Ovary (tissue), 9 donors: ENCODE results near the gene CFDP1. TPM values are rescaled to one million over a fixed set of nuclear protein-coding genes. Genes with fewer than 3 reads are reported as not detected.

Experiments
- DNase-seq, 5 donors: peaks; one replicate each; pipeline ENCODE4 v3.0.0-alpha.2; 2019 to 2020
- H3K27ac ChIP-seq, 2 donors: fragments of 200-600 bp; one replicate each; pipeline versions ENCODE4 v1.5.1 to v1.8.0; 2019 to 2022
- H3K27me3 ChIP-seq: fragments of 200-600 bp; one replicate; pipeline ENCODE4 v1.8.0; 2022
- H3K36me3 ChIP-seq: fragments of 200-600 bp; sonication (generic); one replicate; pipeline ENCODE4 v1.5.1; 2019
- H3K4me1 ChIP-seq: one replicate; pipeline ENCODE4 v1.8.1; 2013; ENCODE audit warnings: mild to moderate bottlenecking, moderate library complexity; ENCODE audit not compliant: insufficient read depth
- H3K4me3 ChIP-seq: fragments of 200-600 bp; sonication (generic); one replicate; pipeline ENCODE4 v1.5.1; 2017
- H3K9me3 ChIP-seq, 2 donors: fragments of 200-600 bp in 1 of 2; sonication (generic) in 1 of 2; one replicate each; pipeline versions ENCODE4 v1.5.1 to v1.8.1; 2013 to 2019; ENCODE audit warnings: mild to moderate bottlenecking in 1 of 2, moderate library complexity in 1 of 2
- CTCF ChIP-seq, 3 donors: fragments of 450-650 bp in 2 of 3; fragments of 200-600 bp in 1 of 3; IDR thresholded peaks; one replicate each; pipeline versions ENCODE4 v1.5.1 to v1.8.0; 2016 to 2022; ENCODE audit warnings: antibody characterized with exemption in 3 of 3, mild to moderate bottlenecking in 1 of 3
- EP300 ChIP-seq: sonication (generic); formaldehyde crosslinking; IDR thresholded peaks from one replicate; pipeline ENCODE4 v1.6.1; 2017; ENCODE audit warnings: antibody characterized with exemption
- POLR2A ChIP-seq: fragments of 450-650 bp; IDR thresholded peaks from one replicate; pipeline ENCODE4 v1.6.1; 2017; ENCODE audit warnings: antibody characterized with exemption, mild to moderate bottlenecking, moderate library complexity
- WGBS, 3 donors: extraction: QIAGEN DNeasy Blood & Tissue Kit in 1 of 3; methylation state at CpG; one replicate each; pipeline versions ENCODE4 v1.1.5 to v1.1.7; 2013 to 2017; 5-methylcytosine and 5-hydroxymethylcytosine counted together
- intact Hi-C, 4 donors: fragments of 100-400 bp; cut with DNase I; formaldehyde crosslinking; loops; one replicate each; pipeline versions ENCODE4 v1.11.0 to v1.15.1; 2022 to 2023
- polyA plus RNA-seq, 2 donors: library from polyadenylated mRNA; stranded (reverse); fragments of 200-250 nt in 1 of 2; fragments of 350-450 nt in 1 of 2; fragmentation: Illumina TruSeq in 1 of 2; extraction: RNeasy Lipid Tissue Mini Kit (QIAGEN cat#74804) in 1 of 2; gene quantifications; one replicate each; pipeline ENCODE4 v1.2.3, GENCODE V29; 2013 to 2014
- total RNA-seq, 7 donors: library from RNA; depleted of rRNA in 2 of 7; stranded (reverse); fragments of >200 nt in 2 of 7; fragmentation: NEBNext Ultra II Directional in 3 of 7; extraction: Animal tissue kit (Norgen Biotek cat#: 25700) in 3 of 7; gene quantifications; one replicate each; pipeline versions ENCODE4 v1.1.0 to v1.2.4, GENCODE V29; 2016 to 2023
- donor health status: DM: no; HTN: no; CAD: no; lungs with moderate emphysema.
- donor health status: DM: no; HTN: no; CAD: no.
- donor health status: Bipolar disorder and iron deficiency.
- donor health status: DM: yes; HTN: yes; CAD: no.
- donor health status: DM: no; HTN: no; CAD: no.
- donor health status: DM: yes; HTN: yes; CAD: no.

Gene CFDP1
- total and polyA plus RNA-seq, 9 donors: 67.0 to 173 (median 73.0) TPM

GRCh38 chr16:75415169-75415905 lies 18.0 kb downstream of the CFDP1 start:
- intact Hi-C loops: no loop called here

GRCh38 chr16:75413951-75414350 lies 19.4 kb downstream of the CFDP1 start:
- no peak for TF ChIP-seq CTCF (IDR thresholded peaks at IDR 0.05)
- TF ChIP-seq POLR2A: no peak
- TF ChIP-seq EP300: no peak
- H3K4me3 ChIP-seq: no peak overlapping the region
- H3K36me3 ChIP-seq: no peaks in the 10 kb centered on the region
- intact Hi-C loops: no loop called here
- no peaks in the 10 kb centered on the region for H3K9me3 ChIP-seq
- no peak overlapping the region for H3K27ac ChIP-seq
- WGBS, 3 donors: 93 to 96% (median 94%) methylated on average over 2 of the region's 2 CpGs
- no peaks in the 10 kb centered on the region for H3K27me3 ChIP-seq
- H3K4me1 ChIP-seq: peaks cover 4% of the 10 kb centered on the region
- no peak for DNase-seq

More at GRCh38 chr16:75415169-75415905, 18.0 kb downstream of the CFDP1 start:
- Histone ChIP-seq H3K36me3 (no peaks in the 10 kb centered on the region), H3K9me3 (no peaks in the 10 kb centered on the region), H3K4me1 (peaks cover 6% of the 10 kb centered on the region), H3K4me3 (no peak overlapping the region), H3K27me3 (no peaks in the 10 kb centered on the region), H3K27ac (no peak overlapping the region)
- TF ChIP-seq CTCF (IDR thresholded peaks at IDR 0.05) (no peak), POLR2A (no peak), EP300 (no peak)
- WGBS, 3 donors: 73 to 89% (median 85%) methylated on average over 4 of the region's 4 CpGs
- DNase-seq: no peak

- H3K4me1 ChIP-seq: no peaks in the 10 kb centered on the region
- intact Hi-C loops: no loop called here
- no peak overlapping the region for H3K27ac ChIP-seq
- no peak for TF ChIP-seq POLR2A
- no peak for TF ChIP-seq CTCF (IDR thresholded peaks at IDR 0.05)
- no peak for TF ChIP-seq EP300
- no peaks in the 10 kb centered on the region for H3K27me3 ChIP-seq
- no peak for DNase-seq
- no peaks in the 10 kb centered on the region for H3K36me3 ChIP-seq
- no peak overlapping the region for H3K4me3 ChIP-seq
- no peaks in the 10 kb centered on the region for H3K9me3 ChIP-seq
- 73 to 75% (median 75%) methylated on average over 4 of the region's 4 CpGs for WGBS, 3 donors
Observed at GRCh38 chr16:75406943-75407342, 26.4 kb downstream of the CFDP1 start.

- Histone ChIP-seq H3K4me1 (no peaks in the 10 kb centered on the region), H3K4me3 (no peak overlapping the region), H3K27me3 (no peaks in the 10 kb centered on the region), H3K27ac (no peak overlapping the region), H3K9me3 (no peaks in the 10 kb centered on the region), H3K36me3 (no peaks in the 10 kb centered on the region)
- intact Hi-C loops: no loop called here
- no peak for DNase-seq
- TF ChIP-seq CTCF (IDR thresholded peaks at IDR 0.05) (peak in 2 of 3 donors; percentile 45 to 64), EP300 (no peak)
- 32 to 36% (median 33%) methylated on average over 3 of the region's 3 CpGs for WGBS, 3 donors
Observed at GRCh38 chr16:75402821-75403475, 30.4 kb downstream of the CFDP1 start.
